ENCODE results near the gene RAB28. TPM values are rescaled to one million over a fixed set of nuclear protein-coding genes. Genes with fewer than 3 reads are reported as not detected.

The RAB28 gene
- total RNA-seq: 10 to 100 TPM in 4 of 5 donors, 1 to 10 TPM in 1; 8.7 to 15.1 (median 13.4) TPM
- 18.1 TPM for total RNA-seq (2013)
- 9.4 to 30.3 (median 19.9) reads per million in 29 experiments for total RNA-seq

- H3K36me3 ChIP-seq (ENCODE audit: control insufficient read depth in 2 of 2, extremely low read depth in 1 of 2, insufficient read depth in 1 of 2, low read length in 1 of 2): no peaks in the 10 kb centered on the region
- ChIA-PET POLR2A (interaction anchor here in 1 of 2 donors (1.1 to 1.2 kb wide), 2 partner anchors 13 to 20 kb away, joined by 4 to 5 read pairs; no protein-coding TSS in a partner anchor), CTCF (no interaction called here)
- WGBS (ENCODE audit: insufficient coverage): 0% methylated on average over 46 of the region's 59 CpGs
- Mint-ChIP-seq H3K4me1 (peaks cover 24 to 29% (median 26%) of the 10 kb centered on the region in 3 donors), H3K36me3 (no peaks in the 10 kb centered on the region), H3K9me3 (no peaks in the 10 kb centered on the region), H3K27ac (peak within 1 kb of the TSS; percentile 96 to 99), H3K27me3 (peaks cover 14 to 16% of the 10 kb centered on the region in 2 donors), H3K4me3 (peak within 1 kb of the TSS; percentile 73 to 92 (median 91))
- peak within 1 kb of the TSS; percentile 98 for H3K27ac ChIP-seq (ENCODE audit: low read length)
- H3K4me3 ChIP-seq (ENCODE audit: control insufficient read depth in 1 of 2, extremely low read depth in 1 of 2, low read length in 1 of 2): peak within 1 kb of the TSS; percentile 73 to 86
- peaks cover 11 to 18% of the 10 kb centered on the region in 2 experiments for H3K4me1 ChIP-seq (ENCODE audit: control insufficient read depth in 1 of 2, extremely low read depth in 1 of 2, insufficient read depth in 2 of 2, low read length in 2 of 2)
- peak; percentile 89 to 97 (median 93) for ATAC-seq (replicated peaks in 1 of 4)
- no peaks in the 10 kb centered on the region for H3K9me3 ChIP-seq
- DNase-seq: peak; percentile 87 to 96 (median 92)
- peaks cover 0 to 7% of the 10 kb centered on the region in 2 experiments for H3K27me3 ChIP-seq (replicated peaks in 1 of 2; ENCODE audit: control insufficient read depth in 2 of 2, extremely low read depth in 1 of 2, insufficient read depth in 2 of 2, low read length in 1 of 2)
Observed at GRCh38 chr4:13484122-13484748, at the start of gene RAB28. Gene RAB28 (minus strand): TSS chr4:13484340.

DNA sequence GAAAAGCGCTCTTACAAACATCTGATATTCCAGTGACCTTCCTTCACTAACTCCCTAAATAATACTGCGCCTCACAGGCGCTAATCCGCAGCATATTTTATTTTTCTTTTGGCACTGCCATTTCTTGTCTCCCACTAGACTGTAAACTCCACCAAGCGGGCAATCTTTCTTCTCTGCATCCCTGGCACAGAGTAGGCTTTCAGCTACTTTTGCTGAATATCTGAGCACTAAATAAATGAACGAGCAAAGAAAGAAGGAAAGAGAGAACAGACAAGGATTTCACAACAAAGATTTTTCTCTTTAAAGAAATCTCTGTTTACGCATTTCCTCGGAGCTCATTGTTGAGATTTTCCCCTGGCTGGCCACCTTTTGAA, 47.5 kb upstream of the RAB28 start:
- ATAC-seq (replicated peaks in 1 of 4) (no peak), DNase-seq (no peak)
- ChIA-PET POLR2A (no interaction called here), CTCF (interaction anchor here in 1 of 2 donors (1.0 kb wide), 1 partner anchor 10 kb away, joined by 4 read pairs; no protein-coding TSS in a partner anchor)
- no peak overlapping the region for H3K4me3 Mint-ChIP-seq
- no peak overlapping the region for H3K27ac Mint-ChIP-seq
- H3K36me3 Mint-ChIP-seq: peaks cover 1% of the 10 kb centered on the region
- H3K9me3 ChIP-seq: peaks cover under 1% of the 10 kb centered on the region
- 22% methylated on average over 4 of the region's 8 CpGs for WGBS (ENCODE audit: insufficient coverage)
- H3K27me3 ChIP-seq (replicated peaks in 1 of 2; ENCODE audit: control insufficient read depth in 2 of 2, extremely low read depth in 1 of 2, insufficient read depth in 2 of 2, low read length in 1 of 2): peaks cover 42 to 94% of the 10 kb centered on the region in 2 experiments
- peaks cover 22 to 31% (median 27%) of the 10 kb centered on the region in 3 donors for H3K4me1 Mint-ChIP-seq
- no peaks in the 10 kb centered on the region for H3K36me3 ChIP-seq (ENCODE audit: control insufficient read depth in 2 of 2, extremely low read depth in 1 of 2, insufficient read depth in 1 of 2, low read length in 1 of 2)
- peaks cover 0 to 33% of the 10 kb centered on the region in 2 experiments for H3K4me1 ChIP-seq (ENCODE audit: control insufficient read depth in 1 of 2, extremely low read depth in 1 of 2, insufficient read depth in 2 of 2, low read length in 2 of 2)
- H3K27ac ChIP-seq (ENCODE audit: low read length): no peak overlapping the region
- H3K27me3 Mint-ChIP-seq: peaks cover 69 to 93% of the 10 kb centered on the region in 2 donors
- no peak overlapping the region for H3K4me3 ChIP-seq (ENCODE audit: control insufficient read depth in 1 of 2, extremely low read depth in 1 of 2, low read length in 1 of 2)
- H3K9me3 Mint-ChIP-seq: peaks cover 0 to 2% (median 0%) of the 10 kb centered on the region in 3 donors

GRCh38 chr4:13530823-13531624, 46.9 kb upstream of the RAB28 start:
- H3K27me3 ChIP-seq (replicated peaks in 1 of 2; ENCODE audit: control insufficient read depth in 2 of 2, extremely low read depth in 1 of 2, insufficient read depth in 2 of 2, low read length in 1 of 2): peaks cover 41 to 88% of the 10 kb centered on the region in 2 experiments
- Mint-ChIP-seq H3K4me3 (no peak overlapping the region), H3K4me1 (peaks cover 22 to 29% (median 26%) of the 10 kb centered on the region in 3 donors), H3K27ac (no peak overlapping the region), H3K9me3 (no peaks in the 10 kb centered on the region), H3K27me3 (peaks cover 71 to 93% of the 10 kb centered on the region in 2 donors), H3K36me3 (no peaks in the 10 kb centered on the region)
- WGBS (ENCODE audit: insufficient coverage): 7% methylated on average over 35 of the region's 35 CpGs
- H3K27ac ChIP-seq (ENCODE audit: low read length): no peak overlapping the region
- CTCF ChIA-PET: interaction anchor here in 1 of 2 donors (1.0 kb wide), 1 partner anchor 9 kb away, joined by 4 read pairs; no protein-coding TSS in a partner anchor
- H3K36me3 ChIP-seq (ENCODE audit: control insufficient read depth in 2 of 2, extremely low read depth in 1 of 2, insufficient read depth in 1 of 2, low read length in 1 of 2): no peaks in the 10 kb centered on the region
- ATAC-seq (replicated peaks in 1 of 4) (no peak), DNase-seq (no peak)
- no peaks in the 10 kb centered on the region for H3K9me3 ChIP-seq
- H3K4me1 ChIP-seq (ENCODE audit: control insufficient read depth in 1 of 2, extremely low read depth in 1 of 2, insufficient read depth in 2 of 2, low read length in 2 of 2): peaks cover 0 to 33% of the 10 kb centered on the region in 2 experiments
- H3K4me3 ChIP-seq (ENCODE audit: control insufficient read depth in 1 of 2, extremely low read depth in 1 of 2, low read length in 1 of 2): no peak overlapping the region
- POLR2A ChIA-PET: no interaction called here

DNA sequence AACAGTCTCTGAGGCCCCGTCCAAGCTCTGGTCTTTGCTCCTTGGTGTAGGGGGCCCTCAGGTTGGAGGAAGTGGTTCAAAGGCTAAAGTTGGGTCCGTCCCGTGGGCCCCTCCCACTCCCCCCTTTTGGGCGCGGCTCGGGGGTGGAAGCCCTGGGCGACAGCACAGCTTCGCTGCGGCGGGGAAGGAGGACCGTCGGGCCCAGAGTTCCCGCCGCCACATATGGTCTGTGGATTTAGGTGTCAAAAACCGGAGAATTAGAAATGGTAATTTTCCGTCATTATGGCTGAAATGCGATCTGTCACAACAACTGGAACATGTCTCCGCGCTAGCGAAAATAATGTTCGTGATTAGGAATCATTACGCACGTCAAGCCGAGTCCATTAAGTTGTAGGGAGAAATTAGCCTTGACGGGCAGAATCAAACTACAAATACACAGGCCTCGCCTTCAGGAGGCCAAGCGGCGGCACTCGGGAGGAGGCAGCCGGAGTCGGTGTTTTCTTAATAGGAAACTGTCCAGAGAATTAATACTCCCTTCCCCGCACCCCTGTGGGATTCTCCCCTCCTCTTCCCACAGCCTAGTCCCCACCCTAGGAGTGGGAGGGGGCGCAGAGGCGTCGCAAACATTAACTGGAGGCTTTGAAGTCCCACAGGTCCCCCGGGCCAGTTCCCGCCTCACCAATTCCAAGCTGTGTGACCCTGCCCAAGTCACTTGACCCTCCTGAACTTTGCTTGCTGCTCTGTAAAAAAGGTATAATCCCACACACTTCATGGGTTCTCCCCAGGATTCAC, 45.2 kb upstream of the RAB28 start:
- Mint-ChIP-seq H3K27ac (no peak overlapping the region), H3K27me3 (peaks cover 83 to 91% of the 10 kb centered on the region in 2 donors), H3K4me3 (peak overlapping the region in 1 of 3 donors; percentile 57), H3K36me3 (no peaks in the 10 kb centered on the region), H3K4me1 (peaks cover 22 to 29% (median 26%) of the 10 kb centered on the region in 3 donors), H3K9me3 (peaks cover 0 to 3% (median 0%) of the 10 kb centered on the region in 3 donors)
- no peaks in the 10 kb centered on the region for H3K9me3 ChIP-seq
- H3K4me3 ChIP-seq (ENCODE audit: control insufficient read depth in 1 of 2, extremely low read depth in 1 of 2, low read length in 1 of 2): peak overlapping the region in 1 of 2 donors; percentile 12
- CTCF ChIA-PET: interaction anchor here (0.6 kb wide), 2 partner anchors 44 to 119 kb away, joined by 4 to 10 read pairs; no protein-coding TSS in a partner anchor
- 20% methylated on average over 18 of the region's 37 CpGs for WGBS (ENCODE audit: insufficient coverage)
- no peaks in the 10 kb centered on the region for H3K36me3 ChIP-seq (ENCODE audit: control insufficient read depth in 2 of 2, extremely low read depth in 1 of 2, insufficient read depth in 1 of 2, low read length in 1 of 2)
- POLR2A ChIA-PET: no interaction called here
- H3K4me1 ChIP-seq (ENCODE audit: control insufficient read depth in 1 of 2, extremely low read depth in 1 of 2, insufficient read depth in 2 of 2, low read length in 2 of 2): peaks cover 0 to 33% of the 10 kb centered on the region in 2 experiments
- ATAC-seq (replicated peaks in 1 of 4) (no peak), DNase-seq (no peak)
- H3K27ac ChIP-seq (ENCODE audit: low read length): no peak overlapping the region
- peaks cover 42 to 86% of the 10 kb centered on the region in 2 experiments for H3K27me3 ChIP-seq (replicated peaks in 1 of 2; ENCODE audit: control insufficient read depth in 2 of 2, extremely low read depth in 1 of 2, insufficient read depth in 2 of 2, low read length in 1 of 2)

DNA sequence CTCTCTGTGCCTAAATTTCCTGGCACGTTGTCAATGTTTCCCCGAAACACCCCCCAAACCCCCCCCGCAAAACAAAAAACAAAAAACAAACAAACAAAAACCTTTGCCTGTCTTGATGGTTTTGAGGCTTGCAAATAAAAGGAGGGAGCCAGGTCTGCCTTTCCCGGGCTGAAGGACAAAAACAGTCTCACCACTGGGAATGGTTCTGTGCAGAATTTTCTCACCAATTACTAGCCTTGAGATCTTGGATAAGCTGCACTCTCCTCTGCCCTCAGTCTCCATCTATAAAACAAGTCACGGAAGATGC, 44.6 kb upstream of the RAB28 start:
- peaks cover 0 to 33% of the 10 kb centered on the region in 2 experiments for H3K4me1 ChIP-seq (ENCODE audit: control insufficient read depth in 1 of 2, extremely low read depth in 1 of 2, insufficient read depth in 2 of 2, low read length in 2 of 2)
- Mint-ChIP-seq H3K27me3 (peaks cover 83 to 91% of the 10 kb centered on the region in 2 donors), H3K9me3 (peaks cover 0 to 3% (median 0%) of the 10 kb centered on the region in 3 donors), H3K36me3 (no peaks in the 10 kb centered on the region), H3K4me3 (peak overlapping the region in 1 of 3 donors; percentile 57), H3K27ac (peak overlapping the region in 1 of 2 donors; percentile 36), H3K4me1 (peaks cover 22 to 25% (median 24%) of the 10 kb centered on the region in 3 donors)
- POLR2A ChIA-PET: no interaction called here
- ATAC-seq (replicated peaks in 1 of 4) (no peak), DNase-seq (no peak)
- H3K36me3 ChIP-seq (ENCODE audit: control insufficient read depth in 2 of 2, extremely low read depth in 1 of 2, insufficient read depth in 1 of 2, low read length in 1 of 2): no peaks in the 10 kb centered on the region
- no peaks in the 10 kb centered on the region for H3K9me3 ChIP-seq
- CTCF ChIA-PET: interaction anchor here in 1 of 2 donors (0.6 kb wide), 1 partner anchor 43 kb away, joined by 10 read pairs; no protein-coding TSS in a partner anchor
- H3K27ac ChIP-seq (ENCODE audit: low read length): no peak overlapping the region
- peaks cover 42 to 86% of the 10 kb centered on the region in 2 experiments for H3K27me3 ChIP-seq (replicated peaks in 1 of 2; ENCODE audit: control insufficient read depth in 2 of 2, extremely low read depth in 1 of 2, insufficient read depth in 2 of 2, low read length in 1 of 2)
- no CpG with 5 or more reads among the region's 5 CpGs for WGBS (ENCODE audit: insufficient coverage)
- no peak overlapping the region for H3K4me3 ChIP-seq (ENCODE audit: control insufficient read depth in 1 of 2, extremely low read depth in 1 of 2, low read length in 1 of 2)

Data from T-cell (primary cell).